HG03025 (cell line): ENCODE measurements around the gene DCUN1D1.
A peak's percentile ranks its signal among the peaks of the same experiment; 100 is the strongest.
"Not testable (repeated sequence)": the region's sequence is repeated elsewhere in the genome, so short reads cannot be mapped to it uniquely, and the experiment has no call there.

Experiments used
- ATAC-seq: cut with Tn5 transposase; IDR thresholded peaks from one replicate; pipeline ENCODE4 v1.9.1; 2021; ENCODE audit warnings: mild to moderate bottlenecking, moderate library complexity; ENCODE audit not compliant: unreplicated experiment, low FRiP score

Gene DCUN1D1

DNA sequence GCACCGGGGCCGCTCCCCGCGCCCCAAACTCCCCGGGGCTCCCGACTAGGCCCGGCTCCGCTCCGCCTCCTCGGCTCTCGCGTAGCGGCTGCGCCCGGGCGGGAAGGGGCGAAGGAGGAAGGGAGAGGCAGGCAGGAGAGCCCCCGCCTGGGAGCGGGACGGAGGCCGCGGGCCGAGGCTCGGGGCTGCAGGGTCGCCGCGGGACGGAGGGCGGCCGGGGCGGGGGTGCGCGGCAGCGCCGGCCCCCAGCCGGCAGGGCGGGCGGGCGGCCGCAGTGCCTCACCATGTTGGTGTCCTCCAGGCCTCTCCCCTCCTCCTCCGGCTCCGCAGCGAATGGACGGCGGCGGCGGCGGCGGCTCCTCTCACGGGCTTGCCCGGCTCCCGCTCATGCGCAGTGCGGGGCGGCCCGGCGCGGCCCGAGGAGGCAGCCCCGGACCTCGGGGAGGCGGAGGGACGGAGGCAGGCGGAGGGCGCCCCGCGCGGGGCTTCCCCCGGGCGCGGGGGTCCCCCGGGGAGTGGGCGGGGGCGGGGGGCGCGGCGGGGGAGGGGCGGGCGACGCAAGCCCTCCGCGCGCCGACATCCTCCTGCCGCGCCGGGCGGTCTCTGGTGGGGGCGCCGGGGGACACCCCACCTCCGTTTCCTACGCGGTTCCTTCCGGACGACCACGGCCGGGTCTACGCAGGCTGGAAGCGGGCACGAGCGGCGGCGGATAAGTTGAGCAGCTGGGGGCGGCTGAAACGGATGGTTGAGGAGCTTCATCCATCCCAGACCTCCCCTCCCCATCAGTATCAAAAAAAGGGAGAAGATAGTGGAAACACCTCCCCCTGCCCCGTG lies at the start of gene DCUN1D1:
Gene DCUN1D1 (minus strand): TSS at position 335 of the 834 bp plus-strand sequence. CDS start 49 bp downstream, at position 286.
- peak; percentile 82 for ATAC-seq

GRCh38 chr3:183028416-183028815 lies 48.1 kb upstream of the DCUN1D1 start:
- ATAC-seq, result no peak

DNA sequence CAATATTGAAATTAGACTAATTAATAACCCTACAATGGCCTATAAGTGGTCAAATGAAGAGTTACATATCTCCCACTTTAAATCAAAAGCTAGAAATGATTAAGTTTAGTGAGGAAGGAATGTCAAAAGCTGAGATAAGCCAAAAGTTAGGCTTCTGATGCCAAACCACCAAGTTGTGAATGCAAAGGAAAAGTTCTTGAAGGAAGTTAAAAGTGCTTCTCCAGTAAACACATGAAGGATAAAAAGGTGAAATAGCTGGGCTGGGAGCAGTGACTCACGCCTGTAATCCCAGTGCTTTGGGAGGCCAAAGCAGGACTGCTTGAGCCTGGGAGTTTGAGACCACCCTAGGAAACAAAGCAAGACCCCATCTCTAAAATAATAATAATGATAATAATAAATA lies 46.9 kb upstream of the DCUN1D1 start:
- no peak for ATAC-seq

- no peak for ATAC-seq
These were observed 42.7 kb upstream of the DCUN1D1 start for GRCh38 chr3:183022936-183023516.

GRCh38 chr3:183018421-183019192 lies 38.3 kb upstream of the DCUN1D1 start:
- no peak for ATAC-seq

- no peak for ATAC-seq
These were observed 34.8 kb upstream of the DCUN1D1 start for GRCh38 chr3:183015185-183015584.

DNA sequence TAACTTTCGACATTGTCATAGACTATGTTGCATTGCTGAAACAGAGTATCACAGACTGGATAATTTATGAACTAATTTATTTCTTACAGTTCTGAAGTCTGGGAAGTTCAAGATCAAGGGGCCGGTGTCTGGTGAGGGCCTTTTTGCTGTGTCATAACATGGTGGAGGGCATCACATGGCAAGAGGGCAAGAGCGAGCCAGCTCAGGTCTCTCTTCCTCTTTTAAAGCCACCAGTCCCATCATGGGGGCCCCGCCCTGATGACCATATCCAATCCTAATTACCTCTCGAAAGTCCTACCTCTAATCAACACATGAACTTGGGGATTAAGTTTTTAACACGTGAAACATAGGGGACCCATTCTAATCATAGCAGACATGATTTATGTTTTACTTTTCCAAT lies 33.5 kb upstream of the DCUN1D1 start:
- no peak for ATAC-seq

- no peak for ATAC-seq
These were observed 32.7 kb upstream of the DCUN1D1 start for GRCh38 chr3:183013074-183013473.

- ATAC-seq, result no peak
These were observed 28.5 kb upstream of the DCUN1D1 start for GRCh38 chr3:183008800-183009199.

DNA sequence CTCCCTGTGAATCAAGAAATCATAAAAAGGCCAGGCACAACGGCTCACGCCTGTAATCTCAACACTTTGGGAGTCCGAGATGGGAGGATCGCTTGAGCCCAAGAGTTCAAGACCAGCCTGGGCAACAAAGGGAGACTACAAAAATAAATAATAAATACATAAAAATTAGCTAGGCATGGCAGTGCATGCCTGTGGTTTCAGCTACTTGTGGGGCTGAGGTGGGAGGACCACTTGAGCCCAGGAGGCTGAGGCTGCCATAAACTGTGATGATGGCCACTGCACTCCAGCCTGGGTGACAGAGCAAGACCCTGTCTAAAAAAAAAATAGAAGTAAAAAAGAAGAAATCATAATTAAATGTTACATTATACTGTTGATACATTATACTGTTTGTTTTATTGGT lies 28.0 kb upstream of the DCUN1D1 start:
- no peak for ATAC-seq

GRCh38 chr3:183006396-183007002 lies 26.2 kb upstream of the DCUN1D1 start:
- no peak for ATAC-seq

DNA sequence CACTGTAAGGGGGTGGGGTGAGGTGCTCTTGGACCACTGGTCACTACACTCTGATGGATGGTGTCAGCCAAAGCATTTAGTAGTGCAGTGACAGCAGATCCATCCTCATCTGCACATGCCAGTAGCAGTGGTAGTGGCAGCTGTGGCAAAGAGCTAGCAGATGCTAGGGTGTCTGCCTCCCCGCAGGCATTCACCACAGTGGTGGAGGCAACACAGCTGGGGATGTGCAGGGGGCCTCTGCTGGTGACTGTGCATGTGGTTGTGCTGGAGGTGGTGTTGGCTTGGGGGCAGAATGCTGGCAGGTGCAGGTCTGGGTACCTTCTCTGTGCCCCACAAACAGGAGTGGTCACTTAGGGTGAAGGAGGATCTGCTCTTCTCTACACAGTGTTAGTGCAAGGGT lies 19.4 kb upstream of the DCUN1D1 start:
- no peak for ATAC-seq

- ATAC-seq, result not testable (repeated sequence)
These were observed 13.3 kb upstream of the DCUN1D1 start for GRCh38 chr3:182993486-182994201.

GRCh38 chr3:182989566-182989965 lies 9.2 kb upstream of the DCUN1D1 start:
- no peak for ATAC-seq

DNA sequence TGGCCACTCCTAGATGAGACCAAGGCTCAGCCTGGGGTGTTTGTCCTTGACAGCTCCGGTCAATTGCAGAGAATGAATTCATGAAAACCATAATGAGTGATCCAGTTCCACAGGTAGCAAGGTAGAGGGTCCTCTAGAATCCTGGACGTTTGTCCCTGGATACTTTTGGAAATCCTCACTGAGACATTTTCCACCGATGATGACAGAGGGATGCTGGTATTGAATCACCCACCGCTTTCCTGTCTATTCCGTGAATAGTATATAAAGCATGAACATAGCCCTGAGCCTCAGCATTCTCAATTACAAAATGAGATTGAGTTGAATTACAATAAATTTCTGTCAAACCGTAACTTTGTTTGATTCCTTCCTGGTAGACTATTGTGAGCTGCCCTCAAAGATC lies 5.7 kb upstream of the DCUN1D1 start:
- no peak for ATAC-seq

GRCh38 chr3:182983876-182984275 lies 3.5 kb upstream of the DCUN1D1 start:
- no peak for ATAC-seq

- ATAC-seq, result no peak
These were observed 671 bp upstream of the DCUN1D1 start for GRCh38 chr3:182981038-182981380.

GRCh38 chr3:182979674-182980191 lies 605 bp downstream of the DCUN1D1 start:
- ATAC-seq, result peak; percentile 14

- ATAC-seq, result no peak
These were observed 1.1 kb downstream of the DCUN1D1 start for GRCh38 chr3:182979103-182979673.

- ATAC-seq, result no peak
These were observed 2.0 kb downstream of the DCUN1D1 start for GRCh38 chr3:182978387-182978786.
